H1 (cell line): ENCODE measurements around the gene SLC15A2. TPM values are rescaled to one million over a fixed set of nuclear protein-coding genes. Genes with fewer than 3 reads are reported as not detected.

Source experiments
- CTCF ChIA-PET: fragments of 300-600 bp; sonication (Branson Sonifier 250); formaldehyde crosslinking; loops from one replicate; lab custom pipeline; 2021; ENCODE audit not compliant: partially characterized antibody; lab: Charles Lee
- POLR2A ChIA-PET: fragments of 300-600 bp; sonication (Branson Sonifier 250); formaldehyde crosslinking; loops from one replicate; lab custom pipeline; 2021; ENCODE audit warnings: inconsistent platforms; ENCODE audit not compliant: partially characterized antibody; lab: Charles Lee
- DNase-seq, 2 experiments: peaks; one replicate each; pipeline versions ENCODE4 v3.0.0 to v3.0.0-alpha.2; 2010 to 2022; ENCODE audit warnings: low spot score in 2 of 2, low read depth in 1 of 2, mixed read lengths in 1 of 2
- FAIRE-seq: peaks from 2 replicates; lab custom pipeline; 2011; peaks lifted over from hg19 to GRCh38; lab: Jason Lieb, UNC
- H2AFZ ChIP-seq: 2 replicates; pipeline ENCODE4 v1.8.1; 2012; ENCODE audit warnings: low read length, inconsistent platforms
- H2AK5ac ChIP-seq: 2 replicates; pipeline ENCODE4 v1.6.1; 2013; ENCODE audit warnings: low read depth, low read length
- H2BK120ac ChIP-seq: replicated peaks from 2 replicates; pipeline ENCODE3; 2013; ENCODE audit warnings: low read depth, low read length, inconsistent platforms
- H2BK12ac ChIP-seq: 2 replicates; pipeline ENCODE4 v1.6.1; 2013; ENCODE audit warnings: low read depth, low read length
- H2BK15ac ChIP-seq: 2 replicates; pipeline ENCODE4 v1.6.1; 2013; ENCODE audit warnings: low read length
- H2BK20ac ChIP-seq: 2 replicates; pipeline ENCODE4 v1.6.1; 2013; ENCODE audit warnings: low read length
- H2BK5ac ChIP-seq: 2 replicates; pipeline ENCODE4 v1.6.1; 2013; ENCODE audit warnings: low read depth, low read length
- H3K14ac ChIP-seq: 2 replicates; pipeline ENCODE4 v1.6.1; 2013; ENCODE audit warnings: inconsistent platforms; ENCODE audit not compliant: insufficient read length
- H3K18ac ChIP-seq: 2 replicates; pipeline ENCODE4 v1.6.1; 2013; ENCODE audit warnings: low read length; ENCODE audit errors: extremely low read depth
- H3K23ac ChIP-seq: 2 replicates; pipeline ENCODE4 v1.6.1; 2013; ENCODE audit warnings: inconsistent platforms; ENCODE audit not compliant: insufficient read length
- H3K23me2 ChIP-seq: 2 replicates; pipeline ENCODE4 v1.6.1; 2013; ENCODE audit warnings: low read depth, low read length
- H3K27ac ChIP-seq: 2 replicates; pipeline ENCODE4 v1.6.1; 2011; ENCODE audit warnings: low read depth, low read length, inconsistent platforms
- H3K27me3 ChIP-seq, 4 experiments: replicated peaks in 1 of 4; 1 replicate in 1 of 4; 2 replicates in 3 of 4; pipeline versions ENCODE4 v1.6.1 to v1.8.1; 2011 to 2013; ENCODE audit warnings: low read length in 3 of 4, mild to moderate bottlenecking in 3 of 4, inconsistent platforms in 2 of 4, mixed read lengths in 2 of 4, moderate library complexity in 1 of 4; ENCODE audit not compliant: control insufficient read depth in 3 of 4, insufficient read depth in 3 of 4; ENCODE audit errors: extremely low read depth in 1 of 4
- H3K36me3 ChIP-seq, 4 experiments: 2 replicates each; pipeline versions ENCODE4 v1.6.1 to v1.8.1; 2011 to 2013; ENCODE audit warnings: mild to moderate bottlenecking in 4 of 4, low read length in 3 of 4, moderate library complexity in 2 of 4, control low read depth in 1 of 4, inconsistent platforms in 1 of 4; ENCODE audit not compliant: insufficient read depth in 4 of 4, control insufficient read depth in 2 of 4
- H3K4ac ChIP-seq: replicated peaks from 2 replicates; pipeline ENCODE3; 2013; ENCODE audit warnings: low read length, low read depth, mixed read lengths, inconsistent platforms; ENCODE audit not compliant: insufficient read length
- H3K4me1 ChIP-seq, 4 experiments: replicated peaks in 1 of 4; 1 replicate in 1 of 4; 2 replicates in 3 of 4; pipeline versions ENCODE4 v1.6.1 to v1.8.1; 2011 to 2013; ENCODE audit warnings: low read length in 3 of 4, inconsistent platforms in 2 of 4, mixed read lengths in 1 of 4; ENCODE audit not compliant: insufficient read depth in 4 of 4, control insufficient read depth in 3 of 4
- H3K4me2 ChIP-seq, 2 experiments: 2 replicates each; pipeline versions ENCODE4 v1.6.1 to v1.8.1; 2011 to 2013; ENCODE audit warnings: low read depth in 2 of 2, low read length in 2 of 2, control low read depth in 1 of 2, inconsistent platforms in 1 of 2, mild to moderate bottlenecking in 1 of 2; ENCODE audit not compliant: insufficient read depth in 1 of 2
- H3K4me3 ChIP-seq, 4 experiments: fragments of 200-600, 300-600 bp in 1 of 4; sonication (generic), shearing (Covaris generic), sonication (Bioruptor Twin) in 1 of 4; 2 replicates each; pipeline versions ENCODE4 v1.5.1 to v1.8.1; 2011 to 2016; ENCODE audit warnings: low read length in 4 of 4, low read depth in 3 of 4, control low read depth in 2 of 4, inconsistent platforms in 2 of 4, mild to moderate bottlenecking in 2 of 4, mixed read lengths in 1 of 4, moderate library complexity in 1 of 4; ENCODE audit not compliant: insufficient read depth in 2 of 4; ENCODE audit errors: extremely low read depth in 1 of 4
- H3K56ac ChIP-seq: replicated peaks from 2 replicates; pipeline ENCODE3; 2013; ENCODE audit warnings: low read depth, mild to moderate bottlenecking, mixed read lengths, low read length, inconsistent platforms; ENCODE audit not compliant: insufficient read length
- H3K79me1 ChIP-seq: 2 replicates; pipeline ENCODE4 v1.6.1; 2013; ENCODE audit warnings: low read depth, low read length, control low read depth
- H3K79me2 ChIP-seq, 2 experiments: 2 replicates each; pipeline versions ENCODE4 v1.6.1 to v1.8.1; 2012 to 2013; ENCODE audit warnings: low read length in 2 of 2, mild to moderate bottlenecking in 2 of 2, inconsistent platforms in 1 of 2; ENCODE audit not compliant: insufficient read depth in 2 of 2, control insufficient read depth in 1 of 2
- H3K9ac ChIP-seq, 4 experiments: replicated peaks in 1 of 4; 1 replicate in 1 of 4; 2 replicates in 3 of 4; pipeline versions ENCODE4 v1.6.1 to v1.8.1; 2011 to 2013; ENCODE audit warnings: low read depth in 3 of 4, low read length in 3 of 4, control low read depth in 2 of 4, mild to moderate bottlenecking in 2 of 4, moderate library complexity in 2 of 4, inconsistent platforms in 1 of 4; ENCODE audit errors: extremely low read depth in 1 of 4
- H3K9me3 ChIP-seq, 2 experiments: 2 replicates each; pipeline versions ENCODE4 v1.6.1 to v1.8.1; 2012 to 2013; ENCODE audit warnings: mild to moderate bottlenecking in 2 of 2, moderate library complexity in 2 of 2, control low read depth in 1 of 2, inconsistent platforms in 1 of 2, low read depth in 1 of 2, low read length in 1 of 2, mixed read lengths in 1 of 2; ENCODE audit not compliant: insufficient read depth in 2 of 2
- H4K20me1 ChIP-seq, 2 experiments: replicated peaks in 1 of 2; 2 replicates each; pipeline versions ENCODE3 to v1.8.1; 2011 to 2013; ENCODE audit warnings: inconsistent platforms in 2 of 2, low read length in 2 of 2, mild to moderate bottlenecking in 1 of 2; ENCODE audit not compliant: insufficient read depth in 2 of 2, control insufficient read depth in 1 of 2
- H4K5ac ChIP-seq: 2 replicates; pipeline ENCODE4 v1.6.1; 2013; ENCODE audit warnings: low read length, low read depth, mixed read lengths, inconsistent platforms; ENCODE audit not compliant: insufficient read length
- H4K8ac ChIP-seq: 2 replicates; pipeline ENCODE4 v1.8.0; 2013; ENCODE audit warnings: mild to moderate bottlenecking, moderate library complexity, low read length, inconsistent platforms; ENCODE audit not compliant: insufficient read depth; ENCODE audit errors: extremely low read depth
- H4K91ac ChIP-seq: replicated peaks from 2 replicates; pipeline ENCODE3; 2013; ENCODE audit warnings: low read length, mixed read lengths, inconsistent platforms; ENCODE audit not compliant: insufficient read length
- BCL11A ChIP-seq, 2 experiments: IDR thresholded peaks; one replicate each; pipeline ENCODE4 v1.6.1; 2011; ENCODE audit warnings: low read depth in 2 of 2, low read length in 2 of 2, mild to moderate bottlenecking in 2 of 2
- CHD1 ChIP-seq: IDR thresholded peaks from 2 replicates; pipeline ENCODE4 v1.6.1; 2012; ENCODE audit warnings: low read depth, low read length, improper control_type of control experiment
- CTBP2 ChIP-seq: IDR thresholded peaks from 2 replicates; pipeline ENCODE4 v1.7.0; 2011; ENCODE audit warnings: borderline replicate concordance, mild to moderate bottlenecking, moderate library complexity, mixed read lengths, low read length; ENCODE audit not compliant: insufficient read depth, insufficient read length
- GABPA ChIP-seq: IDR thresholded peaks from 2 replicates; pipeline ENCODE4 v1.6.1; 2011; ENCODE audit warnings: mild to moderate bottlenecking, low read length, moderate library complexity, borderline replicate concordance; ENCODE audit not compliant: insufficient read depth
- HDAC6 ChIP-seq: IDR thresholded peaks from one replicate; pipeline ENCODE4 v1.7.1; 2012; ENCODE audit warnings: low read depth, mild to moderate bottlenecking, inconsistent platforms, low read length, moderate library complexity
- KDM4A ChIP-seq: IDR thresholded peaks from one replicate; pipeline ENCODE4 v1.7.1; 2012; ENCODE audit warnings: low read depth, mild to moderate bottlenecking, moderate library complexity, low read length, inconsistent platforms; ENCODE audit not compliant: severe bottlenecking
- PHF8 ChIP-seq: fragments of 200-600 bp; sonication (generic); conservative IDR thresholded peaks from 2 replicates; pipeline ENCODE4 v1.7.1; 2012; ENCODE audit warnings: low read depth, mild to moderate bottlenecking, inconsistent platforms, low read length, moderate library complexity
- RNF2 ChIP-seq: fragments of 200-900, 300-1000 bp; sonication (generic); IDR thresholded peaks from 2 replicates; pipeline ENCODE4 v1.7.1; 2016; ENCODE audit warnings: borderline replicate concordance, low read depth, mild to moderate bottlenecking, antibody characterized with exemption, low read length; ENCODE audit not compliant: poor library complexity, severe bottlenecking; ENCODE audit errors: missing control alignments
- SAP30 ChIP-seq: fragments of 300-600 bp; sonication (generic); IDR thresholded peaks from 2 replicates; pipeline ENCODE4 v1.7.1; 2012; ENCODE audit warnings: low read length, moderate library complexity, mild to moderate bottlenecking, inconsistent platforms; ENCODE audit not compliant: insufficient read depth, insufficient replicate concordance
- WGBS, 2 experiments: shearing (Covaris generic) in 1 of 2; methylation state at CpG; one replicate each; pipeline versions ENCODE4 v1.1.6 to v1.1.7; 2013 to 2015; ENCODE audit warnings: low lambda C conversion rate in 2 of 2, mixed read lengths in 2 of 2, inconsistent platforms in 1 of 2, low coverage in 1 of 2, missing lambda C conversion rate in 1 of 2; ENCODE audit not compliant: insufficient replicate concordance in 2 of 2, insufficient coverage in 1 of 2, insufficient read length in 1 of 2; ENCODE audit errors: extremely low coverage in 1 of 2, missing lambda C conversion rate in 1 of 2; 5-methylcytosine and 5-hydroxymethylcytosine counted together
- polyA plus RNA-seq, 7 experiments: library from polyadenylated mRNA; depleted of rRNA in 3 of 7; stranded (reverse) in 5 of 7; unstranded in 2 of 7; fragments of >200 nt in 5 of 7; fragments of 200-250 nt in 2 of 7; gene quantifications; 1 replicate in 5 of 7; 2 replicates in 1 of 7; 4 replicates in 1 of 7; pipeline versions ENCODE4 v1.2.1 to v1.2.3, GENCODE V29; 2011 to 2013; ENCODE audit warnings: missing spikeins in 2 of 7, mixed read lengths in 2 of 7
- total RNA-seq: library from RNA; stranded (reverse); fragmentation: NEBNext Ultra II Directional; extraction: Animal tissue kit (Norgen Biotek cat#: 25700); gene quantifications from 2 replicates; pipeline ENCODE4 v1.2.1, GENCODE V29; 2021
- TF ChIP-seq, protein P1 (sequence below): IDR thresholded peaks from 2 replicates; pipeline ENCODE4 v1.6.1; 2012; ENCODE audit warnings: inconsistent platforms
- TF ChIP-seq, protein P2 (sequence below): IDR thresholded peaks from 2 replicates; pipeline ENCODE4 v1.6.1; 2011; ENCODE audit warnings: low read length, improper control_type of control experiment

The SLC15A2 gene
- total and polyA plus RNA-seq, 2 of the 8 experiments (the other 6 are each of a cell fraction or from before 2014, with no cell fraction given): 2.0 to 3.6 TPM

DNA sequence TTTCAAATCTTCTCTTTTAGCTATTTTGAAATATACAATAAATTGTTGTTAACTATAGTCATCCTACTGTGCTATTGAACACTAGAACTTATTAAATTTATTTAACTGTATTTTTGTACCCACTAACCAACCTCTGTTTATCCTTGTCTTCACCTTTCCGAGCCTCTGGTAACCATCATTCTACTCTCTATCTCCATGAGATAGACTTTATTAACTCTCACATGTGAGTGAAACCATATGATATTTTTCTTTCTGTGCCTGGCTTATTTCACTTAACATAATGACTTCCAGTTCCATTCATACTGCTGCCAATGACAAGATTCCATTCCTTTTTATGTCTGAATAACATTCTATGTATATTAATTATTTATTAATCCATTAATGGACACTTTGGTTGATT, 15.8 kb upstream of the SLC15A2 start:
- no peak overlapping the region for H2BK120ac ChIP-seq
- H4K91ac ChIP-seq: no peak overlapping the region
- H3K9ac ChIP-seq: no peak overlapping the region
- H4K8ac ChIP-seq: no peak overlapping the region
- no peak overlapping the region for H3K4me2 ChIP-seq
- no peaks in the 10 kb centered on the region for H3K79me2 ChIP-seq
- no peak overlapping the region for H3K27ac ChIP-seq
- H3K4me1 ChIP-seq: no peaks in the 10 kb centered on the region
- no peak overlapping the region for H3K4me3 ChIP-seq
- DNase-seq: no peak
- H3K18ac ChIP-seq: no peak overlapping the region
- FAIRE-seq: no peak
- no peak overlapping the region for H2BK15ac ChIP-seq
- no peak overlapping the region for H2AFZ ChIP-seq
- no peak overlapping the region for H2BK12ac ChIP-seq
- H3K23me2 ChIP-seq: no peaks in the 10 kb centered on the region
- no peak overlapping the region for H3K56ac ChIP-seq
- no peaks in the 10 kb centered on the region for H3K36me3 ChIP-seq
- H2AK5ac ChIP-seq: no peak overlapping the region
- no peaks in the 10 kb centered on the region for H4K20me1 ChIP-seq
- no peaks in the 10 kb centered on the region for H3K79me1 ChIP-seq
- 92% methylated on average over 1 of the region's 1 CpG; no CpG with 5 or more reads in 1 of the 2 experiments for WGBS, 2 experiments
- CTCF ChIA-PET: no interaction called here
- H3K27me3 ChIP-seq: no peaks in the 10 kb centered on the region
- H4K5ac ChIP-seq: no peak overlapping the region
- no peaks in the 10 kb centered on the region for H3K9me3 ChIP-seq
- H2BK5ac ChIP-seq: no peak overlapping the region
- no peak overlapping the region for H2BK20ac ChIP-seq
- POLR2A ChIA-PET: no interaction called here
- no peak overlapping the region for H3K23ac ChIP-seq
- H3K14ac ChIP-seq: no peak overlapping the region
- no peak overlapping the region for H3K4ac ChIP-seq
- TF ChIP-seq, protein P1, sequence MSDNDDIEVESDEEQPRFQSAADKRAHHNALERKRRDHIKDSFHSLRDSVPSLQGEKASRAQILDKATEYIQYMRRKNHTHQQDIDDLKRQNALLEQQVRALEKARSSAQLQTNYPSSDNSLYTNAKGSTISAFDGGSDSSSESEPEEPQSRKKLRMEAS: no peak
- TF ChIP-seq CTBP2: no peak
- TF ChIP-seq SAP30: no peak
- TF ChIP-seq BCL11A (IDR thresholded peaks at IDR 0.05; ENCODE audit: low read depth in 2 of 2, low read length in 2 of 2): no peak
- no peak for TF ChIP-seq KDM4A
- TF ChIP-seq, protein P2, sequence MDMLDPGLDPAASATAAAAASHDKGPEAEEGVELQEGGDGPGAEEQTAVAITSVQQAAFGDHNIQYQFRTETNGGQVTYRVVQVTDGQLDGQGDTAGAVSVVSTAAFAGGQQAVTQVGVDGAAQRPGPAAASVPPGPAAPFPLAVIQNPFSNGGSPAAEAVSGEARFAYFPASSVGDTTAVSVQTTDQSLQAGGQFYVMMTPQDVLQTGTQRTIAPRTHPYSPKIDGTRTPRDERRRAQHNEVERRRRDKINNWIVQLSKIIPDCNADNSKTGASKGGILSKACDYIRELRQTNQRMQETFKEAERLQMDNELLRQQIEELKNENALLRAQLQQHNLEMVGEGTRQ: no peak
- TF ChIP-seq GABPA: no peak
- no peak for TF ChIP-seq HDAC6
- no peak for TF ChIP-seq RNF2
- TF ChIP-seq CHD1: no peak
- no peak for TF ChIP-seq PHF8
